Measurements from ENCODE around the gene DISP2.

- peak in 2 of 6 experiments; percentile 9 to 17 for TF ChIP-seq CTCF (IDR thresholded peaks at IDR 0.05)
- peak in 3 of 4 donors; percentile 41 to 89 (median 57) for TF ChIP-seq POLR2A (IDR thresholded peaks at IDR 0.05)
- no peak for TF ChIP-seq EP300 (IDR thresholded peaks at IDR 0.05)
Observed at GRCh38 chr15:40340740-40341400, 17.1 kb upstream of the DISP2 start, which contains the start of gene CCDC9B.
